NCI-H524 (cell line): ENCODE measurements around the gene RELL1.
A peak's percentile ranks its signal among the peaks of the same experiment; 100 is the strongest.
"Not testable (repeated sequence)": the region's sequence is repeated elsewhere in the genome, so short reads cannot be mapped to it uniquely, and the experiment has no call there.

Experiments used
- DNase-seq, 2 experiments: peaks; one replicate each; lab custom pipeline; 2025; lab: John Stamatoyannopoulos, UW

The RELL1 gene

DNA sequence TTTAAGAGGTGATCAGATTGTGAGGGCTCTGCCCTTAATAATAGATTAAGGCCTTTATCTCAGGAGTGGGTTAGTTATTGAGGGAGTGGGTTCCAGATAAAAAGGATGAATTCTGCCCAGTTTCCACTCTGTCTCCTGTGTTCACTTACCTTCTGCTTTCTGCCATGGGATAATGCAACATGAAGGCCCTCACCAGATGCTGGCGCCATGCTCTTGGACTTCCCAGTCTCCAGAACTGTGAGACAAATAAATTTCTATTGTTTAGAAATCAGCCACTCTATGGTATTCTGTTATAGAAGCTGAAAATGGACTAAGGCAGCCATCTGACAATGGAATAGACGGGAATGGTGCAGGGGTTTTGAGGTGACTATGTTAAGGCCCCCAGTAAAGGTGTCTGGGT lies 6.9 kb upstream of the RELL1 start:
- DNase-seq = no peak

GRCh38 chr4:37690976-37691375 lies 4.8 kb upstream of the RELL1 start:
- no peak for DNase-seq

DNA sequence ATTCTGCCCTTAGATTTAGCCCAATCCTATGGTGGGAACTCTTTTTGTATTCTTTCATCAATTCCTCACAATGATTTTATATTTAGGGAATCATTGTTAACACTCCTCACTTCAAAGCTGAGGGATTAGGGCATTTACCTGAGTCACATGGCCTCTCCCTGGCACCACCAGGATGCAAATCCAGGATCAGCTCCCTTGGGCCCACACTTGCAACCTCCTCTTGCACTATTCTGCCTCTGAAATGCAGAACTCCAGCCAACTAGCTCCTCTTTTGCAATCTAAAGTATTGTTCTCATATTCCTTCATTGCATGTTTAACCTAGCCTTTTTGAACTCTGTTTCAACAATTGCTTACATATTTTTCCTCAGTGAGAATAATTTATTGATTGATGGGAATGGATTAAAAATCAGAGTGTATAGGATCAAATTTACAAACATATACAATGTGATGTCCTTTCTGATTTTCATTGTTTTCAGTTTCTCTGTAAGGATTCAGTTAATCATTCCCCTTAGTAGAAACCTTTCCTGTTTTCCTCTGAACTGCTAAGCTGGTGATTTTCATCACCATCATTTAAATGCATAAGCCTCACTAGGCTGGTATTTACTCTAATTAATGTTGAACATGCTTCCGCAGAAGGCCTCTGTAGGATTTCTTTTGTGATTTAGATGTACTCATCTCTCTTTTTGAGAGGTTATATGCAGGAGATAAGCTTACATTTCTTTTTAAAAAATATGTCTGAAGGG lies 3.3 kb upstream of the RELL1 start:
- no peak for DNase-seq

DNA sequence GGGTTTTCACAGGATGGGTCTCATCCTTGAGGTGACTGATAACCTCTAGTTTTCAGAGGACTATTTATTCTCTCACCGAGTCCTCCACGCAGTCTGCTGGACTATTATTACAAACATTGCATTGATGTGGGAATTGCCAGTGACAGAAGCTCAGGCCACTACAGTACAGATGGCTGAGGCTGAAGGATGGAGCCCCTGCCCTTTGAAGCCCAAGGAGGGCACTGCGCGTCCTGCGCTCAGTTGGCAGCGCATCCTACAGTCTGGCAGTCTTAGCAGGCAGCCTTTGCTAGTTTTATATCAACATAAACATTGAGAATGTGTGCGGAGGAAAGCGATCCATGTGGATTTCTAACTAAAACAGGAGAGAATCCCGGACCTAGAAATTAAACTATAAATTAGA lies 1.5 kb upstream of the RELL1 start:
- DNase-seq = peak in 1 of 2 experiments; percentile 46

DNA sequence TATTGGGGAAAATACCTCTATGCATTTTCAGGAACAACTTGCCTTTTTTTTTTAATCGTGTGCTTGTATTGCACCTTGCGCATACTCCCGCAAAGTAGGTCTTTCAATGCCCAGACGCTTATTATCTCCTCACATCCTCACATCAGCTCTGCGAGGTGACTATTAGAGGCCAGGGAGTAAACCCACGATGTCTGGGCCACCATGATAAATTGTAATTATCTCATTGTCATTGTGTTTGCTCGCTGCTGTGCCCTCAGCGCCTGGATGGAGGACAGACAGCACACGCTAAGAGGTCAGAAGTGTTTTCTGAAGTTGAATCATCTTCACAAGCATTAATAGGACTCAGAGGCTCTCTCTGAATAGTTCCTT lies 1.0 kb upstream of the RELL1 start:
- no peak for DNase-seq

DNA sequence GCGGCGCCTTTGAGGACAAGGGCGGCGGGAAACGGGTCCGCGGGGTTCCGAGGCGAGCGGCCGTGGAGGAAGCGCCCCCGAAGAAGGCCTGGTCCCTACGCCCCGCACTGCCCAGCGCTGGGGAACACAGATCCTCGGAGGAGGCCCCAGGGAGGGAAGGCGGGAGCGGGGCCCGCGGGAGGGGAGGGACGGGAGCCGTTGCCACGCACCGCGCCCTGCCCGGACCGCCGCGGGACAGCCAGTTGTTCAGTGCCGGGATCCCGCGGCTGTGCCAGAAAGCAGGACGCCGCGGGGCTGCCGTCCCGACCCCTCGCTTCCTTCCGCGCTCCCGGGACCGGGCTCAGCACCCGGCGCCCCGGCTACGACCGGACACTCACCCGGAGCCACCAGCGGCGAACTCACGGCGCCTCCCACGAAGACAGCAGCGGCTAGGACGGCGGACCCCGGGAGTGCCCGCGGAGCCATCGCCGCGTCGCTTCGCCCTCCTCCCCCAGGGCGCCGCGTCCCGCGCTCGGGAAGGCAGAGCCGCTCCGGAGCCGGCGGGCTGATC lies 278 bp downstream of the RELL1 start:
- peak; percentile 41 to 61 for DNase-seq

DNA sequence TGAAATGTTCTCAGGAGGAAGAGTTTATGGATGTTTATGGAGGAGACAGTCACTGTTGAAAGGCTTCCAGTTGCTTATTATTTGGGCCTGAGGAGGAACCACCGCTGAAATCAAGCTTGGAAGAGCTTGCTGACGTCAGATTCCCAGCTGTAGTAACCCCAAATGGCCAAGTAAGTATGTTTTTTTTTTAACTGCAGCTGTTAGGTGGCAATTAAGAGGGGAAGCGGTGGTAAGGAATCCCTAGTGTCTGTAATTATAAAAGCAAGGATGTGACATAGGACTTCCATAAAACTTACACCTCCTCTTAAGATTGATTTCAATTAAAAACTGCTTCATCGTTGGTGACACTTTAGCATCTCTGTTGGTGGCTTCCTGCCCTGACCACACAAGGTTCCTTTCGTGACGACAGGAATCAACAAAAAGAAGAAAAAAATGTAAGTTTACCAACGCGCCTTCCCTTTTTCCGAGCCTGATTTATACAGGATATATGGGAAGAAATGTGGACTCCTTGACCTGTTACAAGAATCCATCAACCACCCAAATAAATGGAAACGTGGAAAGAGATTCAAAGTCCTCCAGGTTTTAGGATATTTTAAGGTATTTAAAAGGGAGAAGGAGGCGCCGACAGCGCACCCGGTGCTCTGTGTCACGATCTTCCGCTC lies 884 bp downstream of the RELL1 start:
- peak; percentile 11 to 39 for DNase-seq

DNA sequence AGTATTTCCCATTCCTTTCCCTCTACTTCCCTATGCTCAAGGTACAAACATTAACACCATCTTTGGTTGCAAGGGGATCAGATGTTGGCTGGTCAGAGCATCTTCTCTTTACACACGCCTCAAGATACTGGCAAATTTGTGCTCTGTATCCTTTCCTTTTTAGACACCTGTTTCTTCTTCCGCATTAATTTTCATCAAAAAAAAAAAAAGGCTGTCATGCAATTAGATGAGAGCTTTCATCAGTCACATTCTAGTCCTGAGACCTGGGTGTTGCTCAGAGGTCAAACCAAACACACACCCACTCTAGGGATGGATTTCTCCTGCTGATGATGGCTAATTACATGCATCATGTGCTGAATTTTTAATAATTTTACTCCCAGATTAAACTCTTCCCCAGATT lies 2.0 kb downstream of the RELL1 start:
- no peak for DNase-seq

DNA sequence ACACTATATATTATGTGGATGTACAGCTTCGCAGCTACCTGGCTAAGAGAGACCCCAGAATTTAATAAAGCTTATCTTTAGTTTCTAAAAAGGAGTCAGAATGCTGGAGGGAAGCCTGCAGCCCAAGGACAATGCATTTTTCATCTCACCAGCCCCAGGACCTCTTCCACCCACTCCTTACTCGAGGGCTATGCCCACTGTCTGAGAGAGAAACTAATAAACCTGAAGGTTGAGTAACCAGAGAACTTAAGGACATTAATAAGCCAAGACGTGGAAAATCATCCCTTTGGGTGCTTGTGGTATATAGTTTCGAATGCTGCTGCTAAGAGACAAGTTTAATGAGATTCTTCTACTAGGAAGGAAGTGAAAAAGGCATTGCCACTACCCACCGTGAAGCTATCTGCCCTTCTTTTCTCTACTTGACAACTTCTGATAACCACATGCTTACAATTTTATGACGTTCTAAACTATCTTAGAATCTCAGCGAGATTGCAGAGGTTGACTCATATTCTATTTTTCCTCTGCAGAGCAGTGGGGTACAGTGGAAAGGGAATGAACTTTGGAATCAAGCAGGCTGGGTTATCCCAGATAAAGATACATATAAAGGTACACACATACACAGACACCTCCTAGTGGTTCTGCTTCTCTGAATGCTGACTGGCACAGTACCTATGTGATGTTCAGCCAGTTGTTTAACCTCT lies 3.3 kb downstream of the RELL1 start:
- no peak for DNase-seq

- DNase-seq = no peak
Observed at GRCh38 chr4:37680089-37680488, 6.1 kb downstream of the RELL1 start.

- DNase-seq = no peak
Observed at GRCh38 chr4:37679301-37679700, 6.9 kb downstream of the RELL1 start.

DNA sequence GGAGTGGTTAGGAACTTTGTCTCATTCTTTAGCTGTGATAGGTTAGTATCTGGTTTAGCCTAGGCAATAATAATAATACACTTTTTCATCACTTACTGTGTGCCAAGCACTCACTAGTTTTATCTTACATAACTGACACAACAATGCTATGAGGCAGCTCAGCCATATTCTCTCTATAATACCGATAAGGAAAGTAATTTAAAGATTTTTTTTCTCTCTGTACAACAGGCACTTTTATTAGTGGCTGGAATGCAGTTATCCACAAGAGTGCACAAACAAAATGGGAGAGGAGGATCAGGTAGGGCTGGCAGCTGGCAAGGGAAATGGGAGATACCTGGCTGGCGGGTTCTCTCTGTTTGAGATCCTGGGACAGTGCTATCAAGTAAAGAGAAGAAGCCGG lies 7.6 kb downstream of the RELL1 start:
- no peak for DNase-seq

DNA sequence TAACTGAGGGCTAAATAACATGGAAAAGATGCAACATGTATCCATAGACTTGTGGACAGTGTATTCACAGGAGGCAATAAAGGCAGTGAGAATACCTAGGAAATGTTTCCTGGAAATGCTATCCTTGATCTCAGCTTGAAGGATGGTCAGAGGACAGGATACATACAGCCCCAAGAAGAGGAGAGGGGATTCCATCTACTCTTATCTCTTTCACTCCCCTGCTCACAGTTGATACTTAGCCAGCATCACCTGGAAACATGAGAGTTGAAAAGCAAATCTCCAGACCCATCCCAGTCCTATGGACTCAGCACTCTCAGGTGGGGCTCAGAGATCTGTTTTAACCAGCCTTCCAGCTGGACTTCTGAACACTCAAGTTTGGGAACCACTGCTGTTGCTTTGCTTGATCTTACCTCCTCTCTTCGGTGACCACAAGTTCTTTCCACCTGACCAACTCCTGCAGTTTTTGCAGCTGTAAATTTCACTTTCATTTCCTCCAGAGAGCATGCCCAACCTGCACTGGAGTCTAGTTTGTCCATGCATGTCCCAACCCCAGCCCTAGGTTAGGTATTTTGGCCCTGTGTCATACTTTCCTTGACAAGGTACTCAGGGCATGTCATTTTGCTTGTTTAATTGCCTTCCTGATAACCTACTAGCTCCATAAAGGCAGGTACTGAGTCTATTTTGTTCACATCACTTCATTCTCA lies 10.4 kb downstream of the RELL1 start:
- no peak for DNase-seq

DNA sequence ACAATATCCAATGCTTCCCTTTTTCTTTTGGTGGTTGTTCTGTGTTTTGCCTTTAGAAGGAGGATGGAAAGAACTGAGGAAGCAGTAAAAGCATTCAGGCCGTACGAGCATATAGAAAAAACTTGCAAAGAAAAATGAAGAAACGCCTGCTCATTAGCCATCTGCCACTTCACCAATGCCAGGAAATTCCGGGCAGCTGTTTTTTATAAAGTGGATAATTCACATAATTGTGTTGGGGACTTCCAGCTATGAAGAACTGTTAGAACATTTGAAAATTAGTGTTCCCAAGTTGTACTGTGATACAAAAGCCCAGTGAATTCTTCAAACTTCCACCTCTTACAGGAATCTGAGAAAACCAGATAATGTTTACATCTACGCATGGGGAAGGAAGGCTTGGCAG lies 11.7 kb downstream of the RELL1 start:
- DNase-seq = peak; percentile 41 to 72

DNA sequence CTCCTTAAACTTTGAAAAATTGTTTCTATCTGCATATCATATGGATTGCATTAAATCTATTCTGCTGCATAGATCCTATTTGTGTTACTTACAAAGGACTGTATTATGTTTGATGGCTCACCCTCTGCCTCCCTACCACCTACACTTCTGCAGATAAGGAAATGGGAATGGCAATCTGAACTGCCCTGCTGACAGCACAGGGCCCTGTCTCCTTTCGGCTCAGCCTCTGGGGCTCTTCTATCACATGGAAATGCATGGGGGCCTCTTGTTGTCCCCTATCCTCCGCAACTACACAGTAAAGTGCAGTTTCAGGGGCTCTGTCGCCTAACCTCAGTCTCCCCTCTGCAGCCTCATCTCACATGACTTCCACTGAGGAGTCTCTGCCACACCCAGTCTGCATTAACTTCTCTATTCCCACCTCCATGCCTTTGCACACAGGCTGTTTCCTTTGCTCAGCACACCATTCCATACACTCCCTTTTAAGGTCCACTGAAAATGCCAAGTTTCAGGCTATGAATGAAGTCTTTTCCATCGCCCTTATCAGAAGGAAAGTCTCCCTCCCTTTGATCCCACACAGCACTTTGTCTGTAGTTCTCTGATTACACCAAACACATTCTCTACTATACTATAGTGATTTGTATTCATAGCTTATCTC lies 12.5 kb downstream of the RELL1 start:
- no peak for DNase-seq

DNA sequence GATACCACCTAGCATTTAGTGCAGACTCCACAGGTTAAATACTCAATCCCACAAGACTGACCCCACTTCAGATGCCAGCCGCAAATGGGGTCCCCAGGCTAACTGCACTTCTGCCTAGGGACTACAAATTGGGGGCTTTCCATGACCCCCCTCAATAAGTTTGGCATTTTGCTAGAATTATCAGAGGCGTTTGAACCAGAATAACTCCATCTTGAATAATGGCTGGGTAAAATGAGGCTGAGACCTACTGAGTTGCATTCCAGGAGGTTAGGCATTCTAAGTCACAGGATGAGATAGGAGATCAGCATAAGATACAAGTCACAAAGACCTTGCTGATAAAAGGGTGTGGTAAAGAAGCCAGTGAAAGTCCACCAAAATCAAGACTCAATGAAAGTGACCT lies 15.1 kb downstream of the RELL1 start:
- no peak for DNase-seq

DNA sequence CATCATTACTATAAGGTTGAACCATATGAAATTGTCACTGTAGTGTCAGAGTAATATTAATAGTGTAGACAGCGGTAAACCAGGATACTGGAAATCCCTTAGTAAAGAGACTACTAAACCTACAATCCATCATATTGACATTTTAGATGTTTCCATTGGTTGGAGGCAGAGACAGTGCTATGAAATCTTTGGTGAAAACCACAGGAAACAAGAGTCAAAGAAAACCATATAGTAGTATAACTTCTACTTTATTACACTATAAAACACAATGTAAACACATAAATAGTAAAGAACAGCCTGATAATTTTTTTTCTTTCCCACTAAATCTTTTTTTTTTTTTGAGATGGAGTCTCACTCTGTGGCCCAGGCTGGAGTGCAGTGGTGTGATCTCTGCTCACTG lies 15.9 kb downstream of the RELL1 start:
- DNase-seq = no peak

- DNase-seq = not testable (repeated sequence)
Observed at GRCh38 chr4:37669124-37669523, 17.1 kb downstream of the RELL1 start.

- DNase-seq = no peak
Observed at GRCh38 chr4:37667197-37668100, 18.7 kb downstream of the RELL1 start.

- DNase-seq = no peak
Observed at GRCh38 chr4:37666625-37667071, 19.5 kb downstream of the RELL1 start.
